PFSK-1 (cell line): Measurements from ENCODE around the gene TOGARAM1.

ENCODE experiments used
- POLR2AphosphoS5 ChIP-seq: IDR thresholded peaks from 2 replicates; pipeline ENCODE4 v1.6.1; 2012; ENCODE audit warnings: low read depth, mild to moderate bottlenecking, control low read depth, low read length, moderate library complexity
- SIN3A ChIP-seq: IDR thresholded peaks from 2 replicates; pipeline ENCODE4 v1.6.1; 2012; ENCODE audit warnings: mild to moderate bottlenecking, low read length, moderate library complexity, borderline replicate concordance; ENCODE audit not compliant: insufficient read depth
- TAF1 ChIP-seq: IDR thresholded peaks from 2 replicates; pipeline ENCODE4 v1.6.1; 2012; ENCODE audit warnings: low read length, control low read depth, borderline replicate concordance; ENCODE audit not compliant: insufficient read depth

DNA sequence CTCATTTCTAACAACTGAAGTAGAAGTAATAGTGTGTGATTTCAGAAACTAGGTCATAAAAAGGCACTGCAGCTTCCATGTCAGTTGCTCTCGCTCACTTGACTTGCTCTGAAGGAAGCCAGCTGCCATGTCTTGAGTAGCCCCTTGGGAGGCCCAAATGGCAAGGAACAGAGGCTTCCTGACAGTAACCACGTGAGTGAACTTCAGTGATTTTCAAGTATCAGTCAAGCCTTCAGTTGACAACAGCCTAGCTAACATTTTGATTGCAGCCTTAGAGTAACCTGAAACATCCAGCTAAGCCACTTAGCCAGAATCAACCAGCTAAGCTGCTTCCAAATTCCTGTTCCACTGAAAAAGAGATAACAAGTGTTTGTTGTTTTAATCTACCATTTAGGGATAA is 26.7 kb downstream of the TOGARAM1 start:
- TF ChIP-seq POLR2AphosphoS5: no peak
- no peak for TF ChIP-seq TAF1
- TF ChIP-seq SIN3A: no peak
